AG10803 (cell line): ENCODE results near the gene PPCS.
A peak's percentile ranks its signal among the peaks of the same experiment; 100 is the strongest.

ENCODE experiments used
- DNase-seq: peaks from one replicate; pipeline ENCODE4 v3.0.0; 2010; ENCODE audit warnings: low read depth
- H3K4me3 ChIP-seq: 2 replicates; pipeline ENCODE4 v1.5.1; 2011; ENCODE audit warnings: mild to moderate bottlenecking, low read length, control low read depth
- CTCF ChIP-seq: conservative IDR thresholded peaks from 2 replicates; pipeline ENCODE4 v1.5.1; 2011; ENCODE audit warnings: mild to moderate bottlenecking, low read length, control low read depth, inconsistent platforms

The PPCS gene

GRCh38 chr1:42420911-42421585 is 35.3 kb upstream of the PPCS start:
- peak; percentile 97 for DNase-seq
- H3K4me3 ChIP-seq: no peak overlapping the region
- TF ChIP-seq CTCF: no peak

GRCh38 chr1:42422737-42423136 is 33.6 kb upstream of the PPCS start:
- TF ChIP-seq CTCF: no peak
- DNase-seq: no peak
- H3K4me3 ChIP-seq: no peak overlapping the region

GRCh38 chr1:42423681-42424080 is 32.7 kb upstream of the PPCS start:
- TF ChIP-seq CTCF: no peak
- no peak for DNase-seq
- H3K4me3 ChIP-seq: no peak overlapping the region

GRCh38 chr1:42424201-42424600 is 32.1 kb upstream of the PPCS start:
- no peak overlapping the region for H3K4me3 ChIP-seq
- DNase-seq: peak; percentile 51

GRCh38 chr1:42427240-42427639 is 29.1 kb upstream of the PPCS start:
- no peak overlapping the region for H3K4me3 ChIP-seq
- no peak for DNase-seq
- TF ChIP-seq CTCF: no peak

More at GRCh38 chr1:42424201-42424600, 32.1 kb upstream of the PPCS start:
- TF ChIP-seq CTCF: no peak

GRCh38 chr1:42429603-42430002 is 26.7 kb upstream of the PPCS start:
- TF ChIP-seq CTCF: no peak
- DNase-seq: peak; percentile 54
- H3K4me3 ChIP-seq: no peak overlapping the region

GRCh38 chr1:42430286-42431135 is 25.8 kb upstream of the PPCS start:
- H3K4me3 ChIP-seq: no peak overlapping the region
- no peak for TF ChIP-seq CTCF
- no peak for DNase-seq
